ENCODE measurements around the gene NFILZ.
A peak's percentile ranks its signal among the peaks of the same experiment; 100 is the strongest.

The NFILZ gene

DNA sequence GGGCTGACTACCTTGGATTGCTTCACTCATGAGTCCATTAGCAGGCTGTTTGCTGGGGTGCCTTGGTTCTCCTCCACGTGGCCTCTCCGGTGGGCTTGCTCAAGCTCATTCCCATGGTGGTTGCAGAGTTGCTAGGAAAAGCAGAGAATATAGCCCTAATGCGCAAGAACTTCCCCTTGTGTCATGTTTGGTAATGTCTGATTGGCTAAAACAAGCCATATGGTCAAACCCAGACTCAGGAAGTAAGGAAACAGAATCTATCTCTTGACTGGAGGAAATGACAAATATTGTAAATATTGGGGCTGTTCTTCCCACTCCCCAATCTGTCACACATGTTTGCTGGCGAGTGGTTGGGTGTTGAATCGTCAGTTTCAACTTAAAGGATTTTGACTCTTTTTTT is 12.1 kb downstream of the NFILZ start:
- no peak for DNase-seq

DNA sequence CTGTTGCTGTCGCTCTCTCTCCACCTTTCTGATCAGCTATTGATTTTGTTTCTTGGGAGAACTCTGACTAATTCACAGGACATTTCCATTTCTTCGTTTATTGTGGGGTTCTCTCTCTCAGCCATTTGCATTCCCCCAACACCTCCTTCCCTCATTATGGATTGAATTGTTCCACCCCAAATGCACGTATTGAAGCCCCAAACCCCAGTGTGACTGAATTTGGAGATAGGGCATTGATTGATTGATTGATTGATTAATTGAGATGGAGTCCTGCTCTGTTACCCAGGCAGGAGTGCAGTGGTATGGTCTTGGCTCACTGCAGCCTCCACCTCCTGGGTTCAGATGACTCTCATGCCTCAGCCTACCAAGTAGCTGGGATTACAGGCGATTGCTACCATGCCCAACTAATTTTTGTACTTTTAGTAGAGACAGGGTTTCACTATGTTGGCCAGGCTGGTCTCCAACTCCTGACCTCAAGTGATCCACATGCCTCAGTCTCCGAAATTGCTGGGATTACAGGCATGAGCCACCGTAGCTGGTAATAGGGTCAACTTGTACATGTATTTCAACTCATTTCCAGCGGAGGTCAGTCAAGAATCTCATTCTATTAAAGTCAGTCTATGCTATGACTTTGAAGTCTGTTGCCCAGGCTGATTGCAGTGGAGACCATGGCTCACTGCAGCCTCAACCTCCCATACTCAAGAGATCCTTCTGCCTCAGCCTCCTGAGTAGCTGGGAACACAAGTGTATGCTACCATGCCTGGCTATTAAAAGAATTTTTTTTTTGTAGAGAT is 13.6 kb downstream of the NFILZ start:
- no peak for DNase-seq

DNA sequence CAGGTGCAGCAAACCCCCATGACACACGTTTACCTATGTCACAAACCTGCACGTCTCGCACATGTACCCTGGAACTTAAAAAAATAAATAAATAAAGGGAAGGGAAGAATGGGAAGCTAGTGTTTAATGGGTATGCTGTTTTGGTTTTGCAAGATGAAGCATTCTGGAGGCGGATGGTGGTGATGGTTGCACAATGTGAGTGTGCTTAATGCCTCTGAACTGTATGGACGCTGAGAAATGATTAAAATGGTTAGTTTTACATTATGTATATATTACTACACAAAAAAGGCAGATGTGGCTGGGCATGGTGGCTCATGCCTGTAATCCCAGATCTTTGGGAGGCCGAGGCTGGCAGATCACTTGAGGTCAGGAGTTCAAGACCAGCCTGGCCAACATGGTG is 17.8 kb downstream of the NFILZ start:
- no peak for DNase-seq

DNA sequence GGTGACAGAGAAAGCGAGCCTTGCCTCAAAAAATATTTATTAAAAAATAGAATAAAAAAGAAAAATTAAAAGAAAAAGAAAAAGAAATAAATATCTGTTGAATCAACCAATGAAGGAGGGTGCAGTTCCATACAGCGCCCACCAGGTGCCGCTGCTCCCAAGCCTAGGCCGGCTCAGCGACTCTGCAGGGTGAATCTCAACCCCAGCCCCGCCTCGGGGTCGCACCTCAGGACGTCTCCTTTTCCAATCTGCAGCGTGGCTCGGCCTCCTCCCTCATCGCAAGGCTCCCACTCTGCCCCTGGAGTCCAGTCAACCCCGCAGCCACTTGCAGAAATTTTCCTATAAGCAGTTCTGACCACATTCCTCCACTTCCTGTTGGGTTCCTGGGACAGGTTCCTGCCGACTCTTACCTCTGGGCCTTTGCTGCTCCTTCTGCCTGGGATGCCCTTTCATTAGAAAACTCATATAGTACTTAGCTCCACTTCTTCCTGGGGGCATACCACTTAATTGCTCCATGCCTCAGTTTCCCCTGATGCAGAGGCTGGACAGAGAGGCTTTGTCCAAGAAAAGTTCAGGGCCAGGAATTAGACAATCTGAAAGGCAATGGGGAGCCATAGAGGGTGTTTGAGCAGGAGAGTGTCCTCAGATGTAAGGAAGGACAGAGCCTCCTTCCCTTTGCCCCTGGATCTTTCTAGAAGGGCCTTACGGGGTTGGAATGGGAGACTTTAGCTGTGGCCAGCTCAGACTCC is 24.3 kb downstream of the NFILZ start:
- DNase-seq = peak; percentile 62

DNA sequence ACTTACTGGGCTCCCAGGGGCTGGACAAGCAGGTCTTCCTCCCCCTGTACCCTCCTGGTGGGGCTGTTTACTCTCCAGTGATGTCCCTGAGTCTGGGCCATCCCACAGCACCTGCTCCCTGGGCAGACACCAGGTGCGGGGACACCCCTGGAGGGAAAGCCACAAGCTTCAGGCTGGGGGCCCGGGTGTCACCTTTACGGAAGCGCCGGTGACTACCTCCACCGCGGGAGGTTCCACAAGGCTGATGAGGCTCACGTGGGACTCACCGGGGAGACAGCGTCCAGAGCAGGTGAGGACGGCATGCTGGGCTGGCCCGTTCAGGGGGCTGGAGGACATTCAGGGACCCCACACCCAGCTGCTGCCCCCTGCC is 24.9 kb downstream of the NFILZ start:
- DNase-seq = peak; percentile 16

DNA sequence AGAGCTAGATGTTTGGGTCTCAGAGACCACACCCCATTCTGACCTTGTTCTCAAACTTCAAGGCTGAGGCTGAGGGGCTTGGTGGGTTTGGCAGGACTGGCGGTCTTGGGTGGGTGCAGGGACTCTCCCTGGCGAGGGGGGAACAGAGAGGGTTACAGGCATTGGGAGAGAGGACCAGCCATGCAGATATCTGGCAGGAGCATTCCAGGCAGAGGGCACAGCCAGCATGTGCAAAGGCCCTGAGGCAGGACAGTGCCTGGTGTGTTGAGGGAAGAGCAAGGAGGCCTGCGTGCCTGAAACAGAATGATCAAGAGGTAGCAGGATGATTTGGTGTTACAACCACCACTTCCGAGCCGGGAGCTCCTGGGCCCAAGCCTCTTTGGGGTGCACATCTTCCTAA is 27.4 kb downstream of the NFILZ start:
- DNase-seq = no peak

DNA sequence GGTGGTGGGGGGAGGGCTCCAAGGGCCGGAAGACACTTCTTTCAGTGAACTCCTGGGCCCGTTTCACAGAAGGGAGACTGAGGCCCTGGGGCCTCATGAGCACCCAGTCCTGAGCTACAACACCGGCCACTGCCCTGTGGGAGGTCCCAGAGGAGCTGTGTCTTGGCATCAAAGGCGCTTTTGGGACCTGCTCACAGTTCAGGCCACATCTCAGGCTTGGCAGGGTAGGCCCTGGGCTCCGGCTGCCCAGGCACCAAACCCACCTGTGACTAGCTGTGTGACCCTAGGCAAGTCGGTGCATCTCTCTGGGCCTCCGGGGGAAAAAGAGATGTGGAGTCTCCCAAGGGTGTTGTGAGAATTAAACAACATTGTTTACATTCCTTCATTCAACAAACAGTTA is 29.5 kb downstream of the NFILZ start:
- no peak for DNase-seq

DNA sequence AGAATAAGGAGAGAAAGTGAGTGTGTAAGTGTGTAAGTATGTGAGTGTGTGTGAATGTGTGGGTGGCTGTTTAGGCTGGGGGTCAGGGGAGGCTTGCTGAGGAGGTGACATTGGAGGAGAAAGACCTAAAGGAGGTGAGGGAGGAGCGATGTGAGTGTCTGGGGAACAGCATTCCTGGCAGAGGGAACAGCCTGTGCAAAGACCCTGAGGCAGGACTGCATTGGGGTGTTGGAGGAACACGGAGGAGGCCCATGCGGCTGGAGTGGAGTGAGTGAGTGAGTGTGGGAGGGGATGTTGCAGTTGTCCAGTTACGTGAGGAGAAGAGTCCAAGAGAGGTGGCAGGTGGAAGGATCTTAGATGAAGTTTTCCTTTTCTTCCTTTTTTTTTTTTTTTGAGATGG is 31.8 kb downstream of the NFILZ start:
- no peak for DNase-seq

DNA sequence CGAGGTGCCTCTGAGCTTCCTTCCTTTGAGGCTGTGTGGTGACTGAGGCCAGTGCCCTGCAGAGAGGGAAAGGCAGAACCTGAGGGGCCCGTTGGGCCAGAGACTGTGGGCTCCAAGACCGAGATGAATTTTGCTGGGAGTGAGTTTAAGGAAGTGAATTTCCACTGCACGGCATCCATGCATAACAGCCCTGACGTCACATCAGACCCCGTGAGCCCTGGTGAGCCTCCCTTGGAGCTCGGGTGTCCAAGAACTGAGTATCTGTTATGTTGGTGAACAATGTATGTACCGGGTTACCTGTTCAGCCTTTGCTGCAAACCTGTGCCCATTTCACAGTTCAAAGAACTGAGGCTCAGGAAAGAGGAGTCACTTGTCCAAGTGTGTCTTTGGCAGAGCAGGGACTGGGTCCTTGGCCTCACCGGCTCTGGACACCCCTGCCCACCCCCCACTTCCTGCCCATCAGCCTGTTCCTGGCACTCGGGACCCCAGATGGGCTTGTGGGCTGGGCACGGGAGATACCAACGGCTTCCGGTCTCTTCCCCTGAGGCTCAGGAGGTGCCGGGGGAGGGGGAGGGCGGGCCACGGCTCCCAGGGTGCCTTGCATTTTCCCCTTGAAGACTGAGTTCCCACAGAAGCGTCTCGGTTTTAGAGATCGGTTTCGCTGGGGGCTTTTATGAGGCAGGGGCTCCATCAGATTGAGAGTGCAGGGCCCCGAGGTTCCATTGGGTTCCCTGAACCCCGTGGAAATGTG is 33.7 kb downstream of the NFILZ start:
- no peak for DNase-seq

DNA sequence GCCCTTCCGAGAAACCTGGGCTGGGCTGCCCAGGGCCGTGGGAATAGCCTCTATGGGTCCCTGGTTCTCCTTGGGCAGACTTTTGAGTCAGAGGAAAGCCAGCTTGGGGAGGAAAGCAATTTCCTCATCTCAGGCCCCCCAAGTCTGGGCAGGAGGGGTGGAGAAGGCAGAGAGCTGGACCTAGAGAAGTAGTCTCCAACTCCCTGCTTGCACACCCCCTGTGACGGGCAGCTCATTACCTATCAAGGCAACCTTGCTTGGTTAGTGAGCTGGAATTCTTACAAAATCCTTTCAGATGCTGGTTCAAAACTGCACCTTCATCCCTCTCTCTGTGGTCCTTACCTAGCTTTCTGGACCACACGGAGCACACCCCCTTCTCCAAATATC is 34.2 kb downstream of the NFILZ start:
- no peak for DNase-seq

DNA sequence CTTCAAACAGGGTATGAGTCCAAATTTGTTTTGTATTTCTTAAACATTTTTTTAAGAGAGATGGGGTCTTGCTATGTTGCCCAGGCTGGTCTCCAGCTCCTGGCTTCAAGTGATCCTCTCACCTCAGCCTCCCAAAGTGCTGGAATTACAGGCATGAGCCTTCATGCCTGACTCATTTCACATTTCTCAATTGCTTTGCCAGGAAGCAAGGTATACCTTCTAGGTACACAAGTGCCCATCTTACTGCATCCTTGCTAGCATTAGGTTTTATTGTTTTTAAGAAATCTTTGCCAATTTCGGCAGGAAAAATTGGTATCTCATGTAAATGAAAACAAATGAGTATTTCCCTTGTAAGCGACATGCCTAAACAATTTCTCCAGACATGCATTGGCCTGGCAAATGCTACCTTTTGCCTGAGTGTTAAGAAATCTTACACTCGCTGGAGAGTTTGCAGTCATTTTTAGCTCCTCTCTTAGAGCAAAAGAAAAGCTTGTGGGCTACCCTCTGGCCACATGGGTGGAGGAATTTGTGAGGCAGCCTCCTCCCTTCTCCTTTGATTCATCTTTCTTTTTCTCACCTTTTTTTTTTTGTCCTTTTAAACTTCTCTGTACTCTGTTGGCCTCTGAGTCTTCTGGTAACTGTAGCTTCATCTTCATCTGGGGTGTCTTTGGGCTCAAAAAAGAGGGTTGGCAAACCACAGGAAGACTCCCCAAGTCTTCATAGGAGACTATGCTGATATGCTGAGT is 35.2 kb downstream of the NFILZ start:
- DNase-seq = no peak

DNA sequence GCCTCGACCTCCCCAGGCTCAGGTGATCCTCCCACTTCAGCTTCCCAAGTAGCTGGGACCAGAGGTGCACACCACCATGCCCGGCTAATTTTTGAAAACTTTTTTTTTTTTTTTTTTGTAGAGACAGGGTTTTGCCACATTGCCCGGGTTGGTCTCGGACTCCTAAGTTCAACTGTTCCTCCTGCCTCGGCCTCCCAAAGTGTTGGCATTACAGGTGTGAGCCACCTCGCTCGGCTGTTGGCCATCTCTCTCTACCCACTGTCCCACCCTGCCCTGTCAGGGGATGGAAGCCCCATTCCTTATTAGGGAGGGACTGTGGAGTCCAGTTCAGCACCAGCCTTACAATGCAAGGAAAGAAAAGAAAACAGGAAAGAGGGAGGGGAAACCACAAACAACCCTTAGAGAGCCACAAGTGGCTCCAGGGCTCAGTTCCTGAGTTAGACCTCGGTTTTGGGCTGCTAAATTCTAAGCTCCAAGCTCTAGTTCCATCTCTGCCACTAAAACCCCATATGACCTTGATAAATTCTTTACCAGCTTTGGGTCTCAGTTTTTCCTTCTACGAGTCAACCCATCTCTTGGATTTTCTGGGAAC is 36.5 kb downstream of the NFILZ start:
- no peak for DNase-seq

DNA sequence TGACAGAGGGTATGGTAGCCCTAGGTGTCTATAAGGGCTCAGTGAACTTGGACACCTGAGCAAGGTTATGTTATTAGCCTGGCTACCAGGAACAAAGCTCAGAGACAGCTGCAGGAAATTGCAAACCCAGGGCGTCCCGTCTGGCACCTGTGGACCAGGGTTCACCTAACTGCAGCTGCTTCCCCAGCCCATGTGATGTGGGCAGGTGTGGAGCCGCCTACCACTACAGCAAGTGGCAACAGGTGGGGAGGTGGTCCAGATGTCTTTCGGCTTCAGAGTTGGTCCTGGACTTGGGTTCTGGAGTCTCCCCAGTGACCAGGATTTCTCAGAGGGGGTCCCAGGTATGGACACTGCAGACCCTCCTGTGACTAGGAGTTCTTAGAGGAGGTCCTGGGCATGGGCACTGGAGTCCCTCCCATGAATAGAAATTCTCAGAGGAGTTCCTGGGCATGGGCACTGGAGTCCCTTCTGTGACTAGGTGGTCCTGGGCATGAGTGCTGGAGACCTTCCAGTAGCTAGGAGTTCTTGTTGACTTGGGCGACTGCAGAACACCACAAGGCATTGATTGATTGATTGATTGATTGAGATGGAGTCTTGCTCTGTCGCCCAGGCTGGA is 43.0 kb downstream of the NFILZ start:
- no peak for DNase-seq

DNA sequence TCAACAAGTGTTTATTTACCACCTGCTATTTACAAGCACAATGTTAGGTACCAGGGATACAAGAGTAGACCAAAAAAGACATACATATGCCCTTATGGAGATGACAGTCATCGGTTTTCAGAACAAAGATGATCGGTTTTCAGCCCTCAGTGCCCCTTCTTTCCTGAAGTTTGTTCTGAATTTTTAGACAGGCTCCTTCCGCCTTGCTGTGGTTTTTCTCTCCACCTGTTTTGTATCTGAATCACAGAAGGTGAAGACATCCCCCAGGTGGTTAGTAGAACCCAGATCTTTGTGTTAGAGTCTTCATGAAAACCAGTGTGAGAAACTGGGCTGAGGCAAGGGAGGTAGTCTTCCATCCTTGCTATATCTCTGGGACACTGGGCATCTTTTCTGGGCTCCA is 44.6 kb downstream of the NFILZ start:
- no peak for DNase-seq

DNA sequence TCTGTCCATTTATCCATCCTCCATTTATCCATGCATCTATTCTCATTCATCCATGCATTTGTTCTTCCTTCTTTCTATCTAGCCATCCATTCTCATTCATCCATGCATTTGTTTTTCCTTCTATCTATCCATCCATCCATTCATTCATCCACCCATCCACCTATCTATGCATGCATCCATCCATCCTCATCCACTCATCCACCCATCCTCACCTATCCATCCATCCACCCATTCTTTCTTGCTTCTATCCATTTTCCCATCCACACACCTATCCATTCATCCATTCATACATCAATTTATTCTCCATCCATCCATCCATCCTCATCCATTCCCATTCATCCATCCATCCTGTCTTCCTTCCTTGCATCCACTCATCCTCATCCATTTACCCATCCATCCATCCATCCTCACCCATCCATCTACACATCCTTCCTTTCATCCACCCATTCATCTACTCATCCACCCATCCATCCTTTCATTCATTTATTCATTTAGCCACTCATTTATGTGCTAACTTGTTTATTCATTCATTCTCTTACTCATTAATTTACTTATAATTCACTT is 47.9 kb downstream of the NFILZ start:
- no peak for DNase-seq
